ENCODE measurements around the gene VPS13D. TPM values are rescaled to one million over a fixed set of nuclear protein-coding genes. Genes with fewer than 3 reads are reported as not detected.
"Not testable (repeated sequence)": the region's sequence is repeated elsewhere in the genome, so short reads cannot be mapped to it uniquely, and the experiment has no call there.

Gene VPS13D
- total RNA-seq, 1 donor from 2014 or later, result 68.2 TPM

DNA sequence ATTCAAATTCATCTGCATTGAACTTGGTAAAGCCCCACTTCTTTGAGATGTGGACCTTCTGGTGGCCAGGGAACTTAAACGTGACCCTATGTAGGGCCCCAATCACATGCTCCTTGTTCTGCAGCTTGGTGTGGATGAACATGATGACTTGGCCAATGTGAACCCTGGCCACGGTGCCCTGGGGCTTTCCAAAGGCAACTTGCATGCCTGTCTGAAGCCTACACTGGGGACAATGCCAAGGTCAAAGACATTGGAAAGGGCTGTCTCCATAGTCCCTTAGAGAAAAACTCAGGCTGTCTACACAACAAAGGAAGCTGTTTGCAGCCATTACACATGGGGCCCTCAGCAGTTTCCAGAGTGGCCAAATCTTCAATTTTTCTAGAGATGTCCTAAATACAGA lies 8.9 kb upstream of the VPS13D start:
- no peak for DNase-seq (ENCODE audit: low spot score)
- intact Hi-C loops (cut with DNase I), result no loop called here

DNA sequence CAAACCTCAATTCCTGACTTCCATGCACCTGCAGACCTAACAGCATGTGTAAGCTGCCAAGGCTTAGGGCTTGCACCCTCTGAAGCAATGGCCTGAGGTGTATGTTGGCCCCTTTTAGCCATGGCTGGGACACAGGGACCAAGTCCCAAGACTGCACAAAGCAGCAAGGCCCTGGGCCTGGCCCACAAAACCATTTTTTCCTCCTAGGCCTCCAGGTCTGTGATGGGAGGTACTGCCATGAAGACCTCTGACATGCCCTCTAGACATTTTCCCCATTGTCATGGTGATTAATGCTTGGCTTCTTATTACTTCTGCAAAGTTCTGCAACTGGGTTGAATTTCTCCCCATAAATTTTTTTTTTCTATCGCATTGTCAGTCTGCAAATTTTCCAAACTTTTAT lies 7.1 kb upstream of the VPS13D start:
- intact Hi-C loops (cut with DNase I); DNase-seq (ENCODE audit: low spot score): not testable (repeated sequence)

DNA sequence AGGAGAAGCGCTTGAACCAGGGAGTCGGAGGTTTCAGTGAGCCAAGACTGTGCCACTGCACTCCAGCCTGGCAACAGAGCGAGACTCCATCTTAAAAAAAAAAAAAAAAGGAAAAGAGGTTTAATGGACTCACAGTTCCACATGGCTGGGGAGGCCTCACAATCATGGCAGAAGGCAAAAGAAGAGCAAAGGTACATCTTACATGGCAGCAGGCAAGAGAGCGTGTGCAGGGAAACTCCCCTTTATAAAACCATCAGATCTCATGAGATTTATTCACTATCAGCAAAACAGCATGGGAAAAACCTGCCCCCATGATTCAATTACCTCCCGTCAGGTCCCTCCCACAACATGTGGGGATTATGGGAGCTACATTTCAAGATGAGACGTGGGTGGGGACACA lies 5.7 kb upstream of the VPS13D start:
- DNase-seq (ENCODE audit: low spot score); intact Hi-C loops (cut with DNase I): not testable (repeated sequence)

DNA sequence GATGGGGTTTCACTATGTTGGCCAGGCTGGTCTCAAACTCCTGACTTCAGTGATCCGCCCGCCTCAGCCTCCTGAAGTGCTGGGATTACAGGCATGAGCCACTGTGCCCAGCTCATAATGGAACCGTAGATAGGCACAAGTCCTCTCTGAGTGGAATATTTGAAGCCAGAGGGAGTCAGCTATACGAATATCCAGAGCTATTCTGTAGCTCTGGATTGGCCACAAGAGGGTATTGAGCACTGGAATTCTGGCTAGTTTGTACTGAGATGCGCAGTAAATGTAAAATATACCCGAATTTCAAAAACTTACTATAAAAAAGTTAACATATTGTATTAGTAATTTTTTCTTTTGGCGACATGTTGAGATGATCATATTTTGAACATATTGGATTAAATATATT lies 851 bp upstream of the VPS13D start:
- intact Hi-C loops (cut with DNase I), result no loop called here

DNA sequence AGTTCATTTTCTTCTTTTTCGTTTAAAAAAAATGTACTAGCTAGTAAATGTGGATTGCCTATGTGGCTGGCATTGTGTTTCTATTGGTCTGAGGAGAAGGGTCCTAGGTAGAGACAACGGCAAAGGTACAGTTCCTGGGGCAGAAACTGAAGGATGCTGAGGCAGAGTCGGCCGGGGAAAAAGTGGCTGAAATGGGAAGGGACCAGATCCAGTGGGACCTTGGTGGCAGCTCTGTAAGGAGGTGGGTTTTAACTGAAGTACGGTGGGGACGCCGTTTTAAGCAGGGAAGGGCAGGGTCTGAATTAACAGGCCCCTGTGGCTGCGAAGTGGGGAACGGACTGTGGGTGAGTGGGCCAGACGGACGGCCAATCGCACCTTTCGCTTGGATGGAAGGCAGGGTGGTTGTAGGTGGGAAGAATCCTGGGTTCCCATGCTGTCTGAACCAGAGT lies 420 bp upstream of the VPS13D start:
- DNase-seq (ENCODE audit: low spot score), result no peak
- intact Hi-C loops (cut with DNase I), result no loop called here

More for the DNA sequence above, 851 bp upstream of the VPS13D start:
- DNase-seq (ENCODE audit: low spot score), result no peak

DNA sequence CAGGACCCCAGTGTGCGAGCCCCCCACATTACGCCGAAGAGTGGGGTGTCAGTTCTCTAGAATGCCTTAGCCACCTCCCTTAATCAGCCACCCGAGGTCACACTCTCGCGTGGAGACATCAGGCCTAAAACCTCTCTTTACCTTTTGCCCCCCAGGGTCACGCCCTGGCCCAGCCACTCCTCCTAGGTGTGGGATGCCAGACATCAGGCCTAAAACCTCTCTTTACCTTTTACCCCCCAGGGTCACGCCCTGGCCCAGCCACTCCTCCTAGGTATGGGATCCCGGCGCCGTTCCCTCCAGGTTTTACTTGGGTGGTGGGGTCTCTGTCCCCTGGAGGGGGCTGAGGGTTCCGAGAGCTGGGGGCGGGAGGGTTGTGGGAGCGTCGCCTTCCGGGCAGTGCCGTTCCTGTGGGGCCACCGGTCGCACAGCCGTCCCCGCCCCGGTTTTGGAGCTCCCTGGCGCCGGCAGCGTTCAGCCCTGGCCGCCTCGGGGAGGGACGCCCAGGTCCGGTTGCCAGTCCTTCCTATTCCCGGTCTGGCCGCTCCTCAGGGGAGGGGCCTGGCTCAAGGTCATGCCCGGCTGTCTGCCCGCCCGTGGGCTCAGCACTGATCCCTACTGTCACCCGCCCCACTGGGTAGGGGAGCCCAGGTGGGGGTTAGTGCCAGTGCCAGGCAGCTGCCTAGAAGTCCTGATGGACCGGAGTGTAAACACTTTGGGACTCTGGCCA lies 882 bp downstream of the VPS13D start:
- peak; percentile 86 for DNase-seq (ENCODE audit: low spot score)
- intact Hi-C loops (cut with DNase I), result no loop called here

DNA sequence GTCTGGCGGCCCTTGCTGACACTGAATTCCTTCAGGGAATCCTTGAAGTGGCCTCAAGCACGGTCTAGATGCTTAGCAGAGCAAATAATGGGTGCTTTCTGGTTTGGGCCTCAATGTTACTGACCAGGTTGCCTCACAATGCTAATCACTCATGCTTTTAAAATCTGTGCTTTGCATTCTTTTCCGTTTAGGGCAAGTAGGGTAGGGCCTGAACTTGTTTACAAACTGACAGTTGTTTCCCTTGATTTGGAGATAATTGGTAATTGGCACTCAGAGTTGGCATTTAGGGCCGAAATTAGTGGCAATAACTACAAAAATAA lies 1.4 kb downstream of the VPS13D start:
- no peak for DNase-seq (ENCODE audit: low spot score)
- intact Hi-C loops (cut with DNase I), result no loop called here

DNA sequence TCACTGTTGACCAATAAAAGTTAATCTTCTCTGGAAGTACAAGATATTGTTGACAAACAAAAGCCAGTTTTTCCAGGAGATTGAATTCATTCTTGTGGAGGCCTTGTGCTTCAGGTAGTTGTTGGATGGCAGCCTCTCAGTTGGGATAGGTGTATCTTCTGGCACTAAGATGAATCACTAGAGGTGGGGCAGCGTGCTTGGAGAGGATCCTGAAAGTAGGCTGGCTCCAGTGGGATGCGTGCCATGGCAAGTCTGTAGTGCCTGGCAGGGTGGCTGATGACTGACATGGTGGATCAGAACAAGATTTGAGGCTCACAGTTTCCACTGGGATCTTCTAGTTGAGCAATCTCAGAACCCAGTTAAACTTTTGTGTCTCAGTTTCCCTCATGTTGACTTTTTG lies 2.4 kb downstream of the VPS13D start:
- DNase-seq (ENCODE audit: low spot score), result no peak
- intact Hi-C loops (cut with DNase I), result no loop called here

DNA sequence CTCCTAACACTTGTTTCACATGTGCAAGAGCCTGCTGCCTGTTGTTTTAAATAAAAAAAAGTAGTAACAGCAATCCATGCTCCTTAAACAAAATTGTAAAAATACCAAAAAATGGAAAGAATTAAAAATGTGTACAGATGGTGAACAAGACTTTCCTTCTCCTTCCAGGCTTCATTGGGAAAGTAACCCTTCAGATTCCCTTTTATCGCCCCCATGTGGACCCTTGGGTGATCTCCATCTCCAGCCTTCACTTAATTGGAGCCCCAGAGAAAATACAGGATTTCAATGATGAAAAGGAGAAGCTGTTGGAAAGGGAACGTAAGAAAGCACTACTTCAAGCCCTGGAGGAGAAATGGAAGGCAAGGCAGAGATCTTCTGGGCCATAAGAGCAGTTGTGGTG lies 14.2 kb downstream of the VPS13D start:
- DNase-seq (ENCODE audit: low spot score), result no peak
- intact Hi-C loops (cut with DNase I), result no loop called here

DNA sequence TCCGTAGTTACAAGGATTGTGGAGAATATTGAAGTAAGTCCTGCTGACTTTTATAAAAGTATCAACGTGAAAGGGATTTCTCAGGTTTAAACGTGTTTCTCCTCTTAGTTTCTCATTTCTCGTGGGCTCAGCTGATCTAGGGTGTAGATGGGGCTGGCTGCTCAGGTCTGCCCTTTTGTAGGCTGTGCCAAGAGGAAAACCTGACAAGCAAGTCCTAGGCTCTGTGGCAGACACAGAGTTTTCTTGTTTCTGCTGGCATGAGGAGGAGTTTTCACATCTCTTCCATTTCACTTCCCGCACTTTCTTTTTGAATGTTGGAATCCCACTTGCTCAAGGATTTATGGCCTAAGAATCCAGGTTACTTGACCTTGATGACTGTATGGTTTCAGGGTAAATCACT lies 14.8 kb downstream of the VPS13D start:
- intact Hi-C loops (cut with DNase I), result no loop called here
- DNase-seq (ENCODE audit: low spot score), result no peak

DNA sequence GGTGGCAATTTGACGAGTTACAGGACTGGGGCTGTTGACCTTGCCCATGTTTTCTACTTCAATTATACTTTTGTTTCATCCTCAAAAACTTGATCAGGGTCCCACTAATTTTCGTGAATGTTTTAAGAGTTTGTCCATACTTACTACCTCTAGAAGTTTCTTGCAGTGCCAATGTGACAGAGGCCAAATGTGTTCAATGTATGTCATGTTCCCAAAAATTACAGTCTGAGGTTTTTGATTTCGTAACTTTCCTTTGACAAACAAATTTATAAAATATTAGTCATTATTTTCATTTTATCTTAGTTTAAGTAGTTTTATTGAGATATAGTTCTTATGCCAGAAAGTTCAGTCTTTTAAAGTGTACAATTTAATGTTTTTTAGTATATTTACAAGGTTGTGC lies 15.3 kb downstream of the VPS13D start:
- intact Hi-C loops (cut with DNase I), result no loop called here
- no peak for DNase-seq (ENCODE audit: low spot score)

DNA sequence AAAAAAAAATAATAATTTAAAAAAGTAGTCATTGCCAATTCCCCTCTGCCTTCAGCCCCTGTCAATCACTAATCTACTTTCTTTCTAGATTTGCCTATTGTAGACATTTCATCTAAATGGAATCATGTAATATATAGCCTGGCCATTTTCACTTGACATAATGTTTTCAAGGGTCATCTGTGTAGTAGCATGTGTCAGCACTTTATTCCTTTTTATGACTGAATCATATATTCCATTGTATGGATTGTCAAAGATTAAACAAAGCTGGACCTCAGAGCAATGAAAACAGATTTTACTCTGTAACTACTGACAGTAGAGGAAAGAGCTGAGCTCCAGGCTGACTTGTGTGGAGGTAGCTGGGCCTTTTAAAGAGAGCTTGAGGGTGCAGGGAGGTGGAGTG lies 15.9 kb downstream of the VPS13D start:
- no peak for DNase-seq (ENCODE audit: low spot score)
- intact Hi-C loops (cut with DNase I), result no loop called here

DNA sequence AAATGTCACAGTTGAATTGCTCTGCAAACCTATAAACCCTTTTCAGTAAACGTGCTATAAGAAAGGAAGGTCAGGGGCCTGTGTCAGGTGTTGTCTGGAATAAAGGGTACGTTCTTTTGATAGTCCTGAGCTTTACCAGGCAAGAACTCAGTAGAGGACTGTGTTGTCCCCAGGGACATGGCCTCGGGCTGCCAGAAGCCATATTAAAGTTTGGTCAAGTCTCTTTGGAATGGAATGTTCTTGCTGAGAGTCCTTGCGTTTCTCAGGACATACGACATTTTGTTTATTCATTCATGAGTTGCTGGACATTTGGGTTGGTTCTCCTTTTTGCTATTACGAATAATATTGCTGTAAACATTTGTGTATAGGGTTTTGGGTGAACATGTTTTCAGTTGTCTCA lies 16.8 kb downstream of the VPS13D start:
- intact Hi-C loops (cut with DNase I), result no loop called here
- no peak for DNase-seq (ENCODE audit: low spot score)

DNA sequence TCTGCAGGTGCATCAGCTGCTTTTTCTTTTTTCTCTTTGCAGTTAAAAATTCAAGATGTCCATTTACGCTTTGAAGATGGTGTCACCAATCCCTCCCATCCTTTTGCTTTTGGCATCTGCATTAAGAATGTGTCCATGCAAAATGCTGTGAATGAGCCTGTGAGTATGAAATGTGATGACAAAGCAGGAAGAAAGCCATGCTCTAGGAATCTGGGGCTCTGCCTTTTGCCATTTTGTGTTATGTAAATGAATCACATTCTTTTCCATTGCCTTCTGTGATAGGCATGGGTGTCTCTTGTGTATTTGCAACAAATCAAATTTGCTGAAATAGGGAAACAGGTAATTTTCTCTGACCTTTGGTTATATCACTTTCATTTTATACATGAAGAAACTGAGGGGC lies 19.4 kb downstream of the VPS13D start:
- intact Hi-C loops (cut with DNase I), result no loop called here
- no peak for DNase-seq (ENCODE audit: low spot score)

DNA sequence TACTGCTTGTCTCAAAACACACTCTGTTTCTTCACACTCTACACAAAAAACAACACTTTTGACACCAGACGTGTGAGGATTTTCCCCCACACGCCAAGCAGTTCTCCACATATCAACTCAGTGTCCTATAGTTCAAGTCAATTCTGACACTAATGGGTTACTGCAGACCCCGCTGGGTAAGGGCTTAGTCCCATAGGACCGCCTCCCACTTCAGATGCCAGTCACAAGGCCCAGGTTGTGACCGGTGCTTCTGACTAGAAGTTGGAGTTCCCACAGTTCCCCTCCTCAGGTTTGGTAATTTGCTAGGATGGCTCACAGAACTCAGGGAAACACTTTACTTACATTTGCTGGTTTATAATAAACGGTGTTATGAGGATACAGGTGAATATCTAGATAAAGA lies 19.9 kb downstream of the VPS13D start:
- no peak for DNase-seq (ENCODE audit: low spot score)
- intact Hi-C loops (cut with DNase I), result no loop called here

DNA sequence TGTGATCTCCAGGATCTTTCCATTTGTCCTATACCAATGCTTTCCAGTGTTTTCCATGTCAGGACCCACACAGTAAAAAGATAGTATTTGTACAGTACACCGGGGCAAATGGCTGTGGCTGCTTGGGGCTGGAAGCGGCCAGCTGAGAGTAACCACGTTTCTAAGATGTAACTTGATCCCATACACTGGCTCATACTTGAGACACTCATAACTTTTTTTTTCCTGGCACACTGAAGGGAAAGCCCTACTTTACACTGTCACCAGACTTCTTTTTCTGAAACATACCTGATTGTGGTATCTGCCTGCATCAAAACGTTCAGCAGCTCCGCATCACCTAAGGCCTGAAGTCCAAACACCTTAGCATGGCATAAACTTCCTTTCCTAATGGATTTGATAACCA lies 21.6 kb downstream of the VPS13D start:
- no peak for DNase-seq (ENCODE audit: low spot score)
- intact Hi-C loops (cut with DNase I), result no loop called here

DNA sequence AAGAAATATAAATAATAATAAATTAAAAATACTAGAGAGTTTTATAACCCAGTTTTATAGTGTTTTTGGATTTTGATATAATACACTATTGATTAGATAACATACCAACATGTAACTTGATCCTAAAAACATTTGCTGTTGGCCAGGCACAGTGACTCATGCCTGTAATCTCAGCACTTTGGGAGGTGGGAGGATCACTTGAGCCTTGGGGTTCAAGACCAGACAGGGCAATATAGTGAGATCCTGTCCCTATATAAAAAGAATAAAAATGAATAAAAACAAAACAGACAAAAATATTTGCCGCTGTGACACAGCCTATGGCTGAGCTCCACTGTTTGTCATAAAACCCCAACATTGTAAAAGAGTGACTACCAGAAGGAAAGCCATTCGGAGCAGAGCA lies 26.1 kb downstream of the VPS13D start:
- intact Hi-C loops (cut with DNase I), result no loop called here
- no peak for DNase-seq (ENCODE audit: low spot score)

DNA sequence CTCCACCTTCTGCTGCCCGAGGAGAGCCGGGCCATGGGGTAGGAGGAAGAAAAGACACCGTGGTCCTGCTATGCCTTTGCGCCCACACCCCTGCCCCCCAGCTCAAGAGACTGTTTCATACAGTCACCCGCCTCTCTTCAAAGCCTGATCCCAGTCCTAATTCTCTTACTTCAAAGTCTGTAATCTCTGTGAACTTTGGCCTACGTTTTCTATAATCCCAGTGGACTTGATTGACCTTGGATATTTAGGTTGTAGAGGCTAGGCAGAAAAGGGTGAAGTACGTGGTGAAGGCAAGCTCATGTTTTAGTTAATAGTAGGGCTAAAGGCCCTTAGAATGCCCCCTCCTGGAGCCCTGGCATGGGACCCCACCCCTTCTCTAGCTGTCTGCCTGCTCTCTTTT lies 28.4 kb downstream of the VPS13D start:
- DNase-seq (ENCODE audit: low spot score), result no peak
- intact Hi-C loops (cut with DNase I), result no loop called here

DNA sequence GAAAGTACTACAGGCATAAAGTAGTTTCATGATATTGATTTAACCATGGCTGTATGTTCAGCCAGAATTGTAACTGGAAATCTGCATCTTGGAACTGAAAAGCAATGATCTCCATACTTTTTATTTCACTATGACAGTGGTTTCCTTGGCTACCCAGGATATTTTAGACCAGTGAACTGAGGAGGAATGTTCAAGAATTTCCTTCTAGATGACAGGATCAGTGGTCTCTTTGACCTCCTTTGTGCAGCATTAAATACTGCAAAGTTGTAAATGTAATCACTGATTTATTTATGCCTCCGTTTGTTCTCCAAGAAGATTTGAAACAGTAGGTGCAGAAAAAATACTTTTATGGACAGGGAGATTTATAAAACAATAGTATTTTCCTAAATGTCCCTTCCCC lies 39.5 kb downstream of the VPS13D start:
- no peak for DNase-seq (ENCODE audit: low spot score)
- intact Hi-C loops (cut with DNase I), result no loop called here

DNA sequence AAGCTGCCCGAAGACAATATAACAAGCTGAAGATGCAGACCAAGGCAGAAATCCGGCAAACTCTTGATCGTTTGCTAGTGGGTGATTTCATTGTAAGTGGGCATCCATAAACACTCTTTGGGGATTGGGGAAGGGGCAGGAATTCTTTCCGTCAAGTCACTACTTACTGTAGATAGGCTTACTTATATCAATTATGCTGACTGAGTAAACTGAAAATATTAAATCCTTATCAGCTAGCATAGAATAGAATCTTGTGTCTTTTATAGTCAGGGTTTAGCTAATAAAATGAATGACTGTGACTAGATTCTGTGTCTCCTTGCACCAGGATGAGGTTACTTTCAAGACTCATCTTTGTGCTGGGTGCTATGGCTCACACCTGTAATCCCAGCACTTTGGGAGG lies 41.2 kb downstream of the VPS13D start:
- intact Hi-C loops (cut with DNase I), result loop anchor here (5.0 kb wide), 2 partner anchors 351 to 386 kb away; no protein-coding TSS in a partner anchor
- DNase-seq (ENCODE audit: low spot score), result no peak

DNA sequence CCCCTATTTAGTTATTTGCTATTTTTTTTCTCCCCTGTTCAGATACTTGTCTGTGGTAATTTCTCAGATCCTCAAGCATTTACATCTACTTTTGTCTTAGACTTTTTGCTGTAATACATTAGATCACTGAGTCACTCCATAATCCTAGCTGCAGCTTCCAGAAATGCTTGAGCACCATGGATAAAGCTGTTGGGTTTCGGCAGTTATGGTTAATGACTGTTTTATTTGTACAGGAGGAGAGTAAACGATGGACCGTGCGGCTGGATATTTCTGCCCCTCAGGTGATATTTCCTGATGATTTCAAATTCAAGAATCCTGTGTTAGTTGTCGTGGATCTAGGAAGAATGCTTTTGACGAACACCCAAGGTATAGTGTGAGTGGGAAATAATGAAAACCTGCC lies 42.9 kb downstream of the VPS13D start:
- DNase-seq (ENCODE audit: low spot score), result no peak
- intact Hi-C loops (cut with DNase I), result loop anchor here (5.0 kb wide), 2 partner anchors 350 to 385 kb away; no protein-coding TSS in a partner anchor

DNA sequence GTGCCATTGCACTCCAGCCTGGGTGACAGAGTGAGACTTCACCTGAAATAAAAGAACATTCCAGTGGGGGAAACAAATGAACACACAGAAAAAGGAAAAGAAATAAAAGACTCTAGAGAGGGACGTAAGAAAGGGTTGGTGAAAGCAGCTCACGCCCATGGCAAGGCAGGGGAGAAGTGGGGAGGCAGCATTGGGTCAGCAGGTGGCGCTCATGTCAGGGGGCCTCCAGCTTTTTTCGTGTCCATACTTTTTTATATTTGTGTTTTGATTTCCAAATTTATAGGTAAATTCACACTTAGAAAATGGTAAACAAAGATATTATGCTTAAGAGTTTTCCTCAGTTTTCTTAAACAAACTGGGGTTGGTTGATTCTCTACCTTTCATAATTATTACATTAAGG lies 45.5 kb downstream of the VPS13D start:
- DNase-seq (ENCODE audit: low spot score), result no peak
- intact Hi-C loops (cut with DNase I), result no loop called here
